DND-41 (cell line): Measurements from ENCODE around the gene SIGMAR1.

ENCODE experiments used
- CTCF ChIP-seq: IDR thresholded peaks from 2 replicates; pipeline ENCODE4 v1.5.1; 2012; ENCODE audit warnings: borderline replicate concordance, low read length, moderate library complexity, mild to moderate bottlenecking; ENCODE audit not compliant: poor library complexity, severe bottlenecking; ENCODE audit errors: extremely low read depth
- EZH2 ChIP-seq: IDR thresholded peaks from 3 replicates; pipeline ENCODE4 v1.6.1; 2012; ENCODE audit warnings: borderline replicate concordance, low read depth, mild to moderate bottlenecking, moderate library complexity, low read length, inconsistent platforms; ENCODE audit not compliant: severe bottlenecking

DNA sequence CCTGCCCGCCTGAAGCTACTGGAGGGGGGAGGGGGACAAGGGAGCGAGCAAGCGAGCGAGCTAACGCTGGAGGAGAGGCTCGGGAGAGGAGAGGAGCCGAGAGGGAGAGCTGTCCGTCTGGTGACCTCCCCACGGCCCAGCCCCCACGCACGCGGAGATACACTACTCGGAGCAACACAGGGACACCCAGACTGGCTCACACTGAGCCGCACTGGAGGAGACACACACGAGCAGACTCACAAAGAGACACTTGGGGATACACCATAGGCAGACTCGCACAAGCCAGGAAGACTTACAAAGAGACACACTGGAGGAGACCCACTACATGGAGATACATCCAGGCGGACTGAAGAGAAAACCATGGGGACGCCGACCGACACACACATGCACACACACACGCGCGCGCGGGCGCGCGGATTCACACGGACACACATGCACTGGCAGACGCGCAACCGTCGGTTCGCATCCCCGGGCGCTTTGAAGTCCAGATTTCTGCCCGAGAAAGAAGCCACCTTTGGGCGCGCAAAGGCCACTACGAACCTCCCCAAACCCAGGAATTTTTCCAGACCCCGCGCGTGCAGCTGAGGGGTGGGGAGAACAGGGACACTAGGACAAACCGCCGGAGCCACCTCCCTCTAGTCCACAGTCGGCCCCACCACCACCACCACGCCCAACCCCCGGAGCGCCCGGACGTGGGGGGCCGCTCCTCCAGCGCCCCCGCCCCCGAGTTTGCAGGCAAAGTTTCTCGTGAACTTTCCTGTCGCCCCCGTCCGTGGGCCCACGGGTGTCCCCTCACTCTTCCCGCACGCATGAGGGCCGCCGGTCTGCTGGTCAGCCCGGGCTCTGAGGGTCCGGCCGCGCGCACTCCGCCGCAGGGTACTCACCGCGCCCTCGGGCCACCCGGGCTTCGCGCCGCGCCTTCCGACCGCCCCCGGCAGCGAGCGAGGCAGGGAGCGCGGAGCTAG, 48.6 kb downstream of the SIGMAR1 start:
- no peak for TF ChIP-seq CTCF
- no peak for TF ChIP-seq EZH2
